ENCODE measurements around the gene ITFG2.
"Not testable (repeated sequence)": the region's sequence is repeated elsewhere in the genome, so short reads cannot be mapped to it uniquely, and the experiment has no call there.

GRCh38 chr12:2770544-2770943 is 41.9 kb upstream of the ITFG2 start:
- not testable (repeated sequence) for TF ChIP-seq POLR2AphosphoS5 (IDR thresholded peaks at IDR 0.05; ENCODE audit: borderline replicate concordance, low read depth, low read length); EZH2 (IDR thresholded peaks at IDR 0.05)

Data from SK-N-MC (cell line).